T-cell (primary cell): ENCODE data around the gene TIAM2. TPM values are rescaled to one million over a fixed set of nuclear protein-coding genes. Genes with fewer than 3 reads are reported as not detected.
"Not testable (repeated sequence)": the region's sequence is repeated elsewhere in the genome, so short reads cannot be mapped to it uniquely, and the experiment has no call there.

ENCODE experiments used
- ATAC-seq, 4 experiments: fragments of 200-7000 bp in 3 of 4; fragments of 150-1000 bp in 1 of 4; cut with Tn5 transposase; replicated peaks in 1 of 4; 1 replicate in 3 of 4; 2 replicates in 1 of 4; pipeline ENCODE4 v1.10.0; 2021; ENCODE audit warnings: moderate library complexity in 3 of 4, mild to moderate bottlenecking in 2 of 4, moderate number of reproducible peaks in 1 of 4
- CTCF ChIA-PET, 2 donors: fragments of 300-600 bp; sonication (Branson Sonifier 250); formaldehyde crosslinking; loops; one replicate each; lab custom pipeline; 2022; ENCODE audit warnings: antibody characterized with exemption in 2 of 2; lab: Charles Lee
- POLR2A ChIA-PET, 2 donors: fragments of 300-600 bp; sonication (Branson Sonifier 250); formaldehyde crosslinking; loops; one replicate each; lab custom pipeline; 2022; ENCODE audit warnings: antibody characterized with exemption in 2 of 2; lab: Charles Lee
- DNase-seq, 35 experiments: peaks; one replicate each; pipeline versions ENCODE4 v3.0.0 to v3.0.0-alpha.2; 2013 to 2023
- H3K27ac ChIP-seq: one replicate; pipeline ENCODE4 v1.5.1; 2013; ENCODE audit warnings: low read length
- H3K27me3 ChIP-seq, 2 experiments: replicated peaks in 1 of 2; 1 replicate in 1 of 2; 2 replicates in 1 of 2; pipeline versions ENCODE4 v1.6.1 to v1.7.0; 2013; ENCODE audit warnings: low read length in 1 of 2, mixed read lengths in 1 of 2; ENCODE audit not compliant: control insufficient read depth in 2 of 2, insufficient read depth in 2 of 2; ENCODE audit errors: extremely low read depth in 1 of 2
- H3K36me3 ChIP-seq, 2 donors: 1 replicate in 1 of 2; 2 replicates in 1 of 2; pipeline versions ENCODE4 v1.6.1 to v1.7.0; 2013; ENCODE audit warnings: low read length in 1 of 2; ENCODE audit not compliant: control insufficient read depth in 2 of 2, insufficient read depth in 1 of 2; ENCODE audit errors: extremely low read depth in 1 of 2
- H3K4me1 ChIP-seq, 2 experiments: 1 replicate in 1 of 2; 2 replicates in 1 of 2; pipeline versions ENCODE4 v1.6.1 to v1.7.0; 2013; ENCODE audit warnings: low read length in 2 of 2, mixed read lengths in 1 of 2; ENCODE audit not compliant: insufficient read depth in 2 of 2, control insufficient read depth in 1 of 2; ENCODE audit errors: extremely low read depth in 1 of 2
- H3K4me3 ChIP-seq, 2 donors: 1 replicate in 1 of 2; 2 replicates in 1 of 2; pipeline versions ENCODE4 v1.5.1 to v1.7.0; 2013; ENCODE audit warnings: mild to moderate bottlenecking in 2 of 2, low read length in 1 of 2, moderate library complexity in 1 of 2; ENCODE audit not compliant: control insufficient read depth in 1 of 2; ENCODE audit errors: extremely low read depth in 1 of 2
- H3K9me3 ChIP-seq: 2 replicates; pipeline ENCODE4 v1.7.0; 2013
- H3K27ac Mint-ChIP-seq, 2 donors: one replicate each; pipeline ENCODE4 v1.8.0; 2020 to 2021; ENCODE audit warnings: mild to moderate bottlenecking in 2 of 2, mixed read lengths in 2 of 2
- H3K27me3 Mint-ChIP-seq, 2 donors: one replicate each; pipeline ENCODE4 v1.8.0; 2021 to 2022; ENCODE audit warnings: mixed read lengths in 2 of 2
- H3K36me3 Mint-ChIP-seq: one replicate; pipeline ENCODE4 v1.8.0; 2021; ENCODE audit warnings: mixed read lengths
- H3K4me1 Mint-ChIP-seq, 3 donors: one replicate each; pipeline ENCODE4 v1.8.0; 2020 to 2022; ENCODE audit warnings: mixed read lengths in 3 of 3, mild to moderate bottlenecking in 1 of 3
- H3K4me3 Mint-ChIP-seq, 3 donors: one replicate each; pipeline ENCODE4 v1.8.0; 2020 to 2022; ENCODE audit warnings: mild to moderate bottlenecking in 3 of 3, mixed read lengths in 3 of 3, moderate library complexity in 3 of 3
- H3K9me3 Mint-ChIP-seq, 3 donors: one replicate each; pipeline ENCODE4 v1.8.0; 2020 to 2022; ENCODE audit warnings: mixed read lengths in 3 of 3
- WGBS: methylation state at CpG from one replicate; pipeline ENCODE4 v1.1.5; 2013; ENCODE audit warnings: missing lambda C conversion rate; ENCODE audit not compliant: insufficient coverage; 5-methylcytosine and 5-hydroxymethylcytosine counted together
- total RNA-seq, 35 experiments: library from RNA in 6 of 35; stranded (reverse) in 6 of 35; fragments of 120-200 nt in 1 of 35; gene quantifications; one replicate each; pipeline versions ENCODE4 v1.2.1 to v1.2.4 and lab custom pipeline; 2013 to 2026

The TIAM2 gene
- total RNA-seq, 5 donors from 2014 or later (not counting 1 experiment from before 2014, with no cell fraction given): 4.6 to 7.1 (median 6.8) TPM

- no peak overlapping the region for H3K4me3 Mint-ChIP-seq
- no peaks in the 10 kb centered on the region for H3K36me3 ChIP-seq
Observed at GRCh38 chr6:155014137-155014536, 19.0 kb downstream of the TIAM2 start.

GRCh38 chr6:155014670-155015300 is 19.7 kb downstream of the TIAM2 start:
- Mint-ChIP-seq H3K9me3 (no peaks in the 10 kb centered on the region), H3K4me1 (no peaks in the 10 kb centered on the region), H3K27ac (no peak overlapping the region), H3K4me3 (no peak overlapping the region), H3K27me3 (peaks cover 0 to 8% of the 10 kb centered on the region in 2 donors), H3K36me3 (no peaks in the 10 kb centered on the region)
- no peaks in the 10 kb centered on the region for H3K9me3 ChIP-seq
- H3K27me3 ChIP-seq: peaks cover 0 to 3% of the 10 kb centered on the region in 2 experiments
- H3K4me1 ChIP-seq: no peaks in the 10 kb centered on the region
- WGBS: 91% methylated on average over 3 of the region's 3 CpGs
- no peak for DNase-seq
- H3K27ac ChIP-seq: no peak overlapping the region
- CTCF ChIA-PET: no interaction called here
- POLR2A ChIA-PET: no interaction called here
- no peaks in the 10 kb centered on the region for H3K36me3 ChIP-seq
- no peak overlapping the region for H3K4me3 ChIP-seq
- ATAC-seq: no peak

More at GRCh38 chr6:155014137-155014536, 19.0 kb downstream of the TIAM2 start:
- no peak for ATAC-seq
- ChIA-PET CTCF (no interaction called here), POLR2A (no interaction called here)
- H3K9me3 Mint-ChIP-seq: no peaks in the 10 kb centered on the region
- no peaks in the 10 kb centered on the region for H3K4me1 Mint-ChIP-seq
- H3K36me3 Mint-ChIP-seq: no peaks in the 10 kb centered on the region
- no peak for DNase-seq
- no CpG with 5 or more reads among the region's 1 CpG for WGBS
- H3K27ac Mint-ChIP-seq: no peak overlapping the region
- no peak overlapping the region for H3K27ac ChIP-seq
- no peaks in the 10 kb centered on the region for H3K4me1 ChIP-seq
- peaks cover 0 to 8% of the 10 kb centered on the region in 2 donors for H3K27me3 Mint-ChIP-seq
- peaks cover 0 to 3% of the 10 kb centered on the region in 2 experiments for H3K27me3 ChIP-seq
- H3K9me3 ChIP-seq: no peaks in the 10 kb centered on the region
- H3K4me3 ChIP-seq: no peak overlapping the region

GRCh38 chr6:155018415-155018814 is 23.3 kb downstream of the TIAM2 start:
- H3K4me3 Mint-ChIP-seq, H3K27me3 Mint-ChIP-seq, H3K4me3 ChIP-seq, H3K4me1 ChIP-seq, DNase-seq, H3K9me3 ChIP-seq, H3K36me3 ChIP-seq, POLR2A ChIA-PET, H3K27ac Mint-ChIP-seq, H3K4me1 Mint-ChIP-seq, H3K27ac ChIP-seq, CTCF ChIA-PET, H3K27me3 ChIP-seq, H3K9me3 Mint-ChIP-seq, ATAC-seq, H3K36me3 Mint-ChIP-seq: not testable (repeated sequence)
- 94% methylated on average over 3 of the region's 3 CpGs for WGBS

GRCh38 chr6:155021680-155022079 is 26.6 kb downstream of the TIAM2 start:
- no peak for ATAC-seq
- Mint-ChIP-seq H3K4me3 (no peak overlapping the region), H3K9me3 (no peaks in the 10 kb centered on the region), H3K36me3 (no peaks in the 10 kb centered on the region), H3K27me3 (peaks cover 0 to 4% of the 10 kb centered on the region in 2 donors), H3K4me1 (no peaks in the 10 kb centered on the region), H3K27ac (no peak overlapping the region)
- Histone ChIP-seq H3K4me1 (no peaks in the 10 kb centered on the region), H3K36me3 (no peaks in the 10 kb centered on the region), H3K9me3 (no peaks in the 10 kb centered on the region), H3K27ac (no peak overlapping the region), H3K27me3 (no peaks in the 10 kb centered on the region), H3K4me3 (no peak overlapping the region)
- ChIA-PET POLR2A (no interaction called here), CTCF (no interaction called here)
- no peak for DNase-seq
- 83% methylated on average over 1 of the region's 5 CpGs for WGBS

GRCh38 chr6:155022721-155023120 is 27.6 kb downstream of the TIAM2 start:
- H3K27me3 ChIP-seq: no peaks in the 10 kb centered on the region
- H3K27ac ChIP-seq: no peak overlapping the region
- no peak overlapping the region for H3K27ac Mint-ChIP-seq
- ATAC-seq (no peak), DNase-seq (no peak)
- CTCF ChIA-PET: no interaction called here
- no peak overlapping the region for H3K4me3 Mint-ChIP-seq
- H3K4me1 Mint-ChIP-seq: no peaks in the 10 kb centered on the region
- no peaks in the 10 kb centered on the region for H3K9me3 Mint-ChIP-seq
- 87% methylated on average over 6 of the region's 7 CpGs for WGBS
- no peaks in the 10 kb centered on the region for H3K9me3 ChIP-seq
- H3K27me3 Mint-ChIP-seq: peaks cover 0 to 4% of the 10 kb centered on the region in 2 donors
- H3K36me3 ChIP-seq: no peaks in the 10 kb centered on the region
- H3K36me3 Mint-ChIP-seq: no peaks in the 10 kb centered on the region
- no peaks in the 10 kb centered on the region for H3K4me1 ChIP-seq
- no peak overlapping the region for H3K4me3 ChIP-seq
- POLR2A ChIA-PET: no interaction called here

GRCh38 chr6:155023717-155024116 is 28.6 kb downstream of the TIAM2 start:
- 100% methylated on average over 3 of the region's 7 CpGs for WGBS
- Histone ChIP-seq H3K9me3 (no peaks in the 10 kb centered on the region), H3K27me3 (no peaks in the 10 kb centered on the region), H3K4me1 (no peaks in the 10 kb centered on the region), H3K36me3 (no peaks in the 10 kb centered on the region), H3K27ac (no peak overlapping the region), H3K4me3 (no peak overlapping the region)
- DNase-seq: no peak
- Mint-ChIP-seq H3K27ac (no peak overlapping the region), H3K27me3 (peaks cover 0 to 4% of the 10 kb centered on the region in 2 donors), H3K4me3 (no peak overlapping the region), H3K9me3 (no peaks in the 10 kb centered on the region), H3K4me1 (no peaks in the 10 kb centered on the region), H3K36me3 (no peaks in the 10 kb centered on the region)
- POLR2A ChIA-PET: no interaction called here
- CTCF ChIA-PET: no interaction called here
- ATAC-seq: no peak
